Brain microvascular endothelial cell (primary cell): Measurements from ENCODE around the gene KCNS1.

Experiments
- DNase-seq: peaks from one replicate; pipeline ENCODE4 v3.0.0-alpha.2; 2020
- H3K27ac ChIP-seq: fragments of 250-450 bp; sonication (Bioruptor Pico); 2 replicates; pipeline ENCODE4 v1.5.1; 2020; ENCODE audit warnings: mild to moderate bottlenecking, moderate library complexity
- H3K27me3 ChIP-seq: fragments of 250-450 bp; sonication (Bioruptor Pico); replicated peaks from 2 replicates; pipeline ENCODE4 v1.5.1; 2020; ENCODE audit warnings: mild to moderate bottlenecking
- H3K36me3 ChIP-seq: fragments of 250-450 bp; sonication (Bioruptor Pico); replicated peaks from 2 replicates; pipeline ENCODE4 v1.5.1; 2020; ENCODE audit warnings: mild to moderate bottlenecking
- H3K4me3 ChIP-seq: 2 replicates; pipeline ENCODE4 v1.5.1; 2011; ENCODE audit warnings: low read depth, mild to moderate bottlenecking, control low read depth, low read length, moderate library complexity
- CTCF ChIP-seq: IDR thresholded peaks from 2 replicates; pipeline ENCODE4 v1.5.1; 2011; ENCODE audit warnings: low read depth, mild to moderate bottlenecking, moderate library complexity, low read length, control low read depth, inconsistent platforms; ENCODE audit errors: missing control alignments
- in situ Hi-C: cut with HindIII; loops from 2 replicates; pipeline ENCODE4 v1.10.0; 2017; ENCODE audit warnings: low sequenced_read_pairs, low pct_ligation_motif_present

Gene KCNS1

GRCh38 chr20:45082468-45082867, 18.5 kb downstream of the KCNS1 start:
- H3K36me3 ChIP-seq = peaks cover 5% of the 10 kb centered on the region
- DNase-seq = no peak
- in situ Hi-C loops = no loop called here

GRCh38 chr20:45080867-45081624, 19.9 kb downstream of the KCNS1 start:
- Histone ChIP-seq H3K36me3 (peaks cover 12% of the 10 kb centered on the region), H3K27ac (no peak overlapping the region), H3K4me3 (no peak overlapping the region), H3K27me3 (no peaks in the 10 kb centered on the region)
- DNase-seq = peak; percentile 33
- peak; percentile 69 for TF ChIP-seq CTCF
- in situ Hi-C loops = no loop called here

More at GRCh38 chr20:45082468-45082867, 18.5 kb downstream of the KCNS1 start:
- H3K27me3 ChIP-seq = no peaks in the 10 kb centered on the region
- TF ChIP-seq CTCF = no peak
- no peak overlapping the region for H3K4me3 ChIP-seq
- no peak overlapping the region for H3K27ac ChIP-seq

- no peak for TF ChIP-seq CTCF
- in situ Hi-C loops = no loop called here
- Histone ChIP-seq H3K36me3 (peaks cover 20% of the 10 kb centered on the region), H3K27me3 (no peaks in the 10 kb centered on the region), H3K4me3 (no peak overlapping the region), H3K27ac (no peak overlapping the region)
- DNase-seq = no peak
Measured at GRCh38 chr20:45077559-45077958, 23.4 kb downstream of the KCNS1 start.

- Histone ChIP-seq H3K36me3 (peaks cover 16% of the 10 kb centered on the region), H3K4me3 (no peak overlapping the region), H3K27ac (no peak overlapping the region), H3K27me3 (no peaks in the 10 kb centered on the region)
- TF ChIP-seq CTCF = no peak
- in situ Hi-C loops = no loop called here
- no peak for DNase-seq
Measured at GRCh38 chr20:45073221-45073620, 27.7 kb downstream of the KCNS1 start.

- H3K4me3 ChIP-seq = no peak overlapping the region
- DNase-seq = no peak
- H3K27ac ChIP-seq = no peak overlapping the region
- no peak for TF ChIP-seq CTCF
- in situ Hi-C loops = no loop called here
- H3K27me3 ChIP-seq = no peaks in the 10 kb centered on the region
- H3K36me3 ChIP-seq = peaks cover 12% of the 10 kb centered on the region
Measured at GRCh38 chr20:45072066-45072465, 28.9 kb downstream of the KCNS1 start.
